HG03457 (cell line): ENCODE measurements around the gene MUC22.

ENCODE experiments used
- ATAC-seq: cut with Tn5 transposase; IDR thresholded peaks from one replicate; pipeline ENCODE4 v1.9.1; 2021; ENCODE audit warnings: moderate number of reproducible peaks; ENCODE audit not compliant: unreplicated experiment

The MUC22 gene

DNA sequence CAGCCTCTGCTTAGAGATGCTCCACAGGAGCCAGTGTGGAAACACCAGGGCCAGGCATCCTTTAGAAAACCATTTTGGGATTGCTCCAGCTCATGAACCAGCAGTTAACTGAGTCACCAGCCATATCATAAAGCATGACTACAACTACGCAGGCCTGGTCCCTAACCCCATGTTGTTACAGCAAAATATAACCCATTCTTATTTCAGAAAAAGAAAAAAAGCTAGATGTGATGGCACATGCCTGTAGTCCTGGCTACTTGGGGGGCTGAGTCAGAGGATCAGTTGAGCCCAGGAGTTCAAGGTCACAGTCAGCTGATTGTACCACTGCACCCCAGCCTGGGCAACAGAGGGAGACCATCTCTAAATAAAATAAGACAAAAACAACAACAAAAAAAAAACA lies 65.3 kb downstream of the MUC22 start:
- no peak for ATAC-seq

DNA sequence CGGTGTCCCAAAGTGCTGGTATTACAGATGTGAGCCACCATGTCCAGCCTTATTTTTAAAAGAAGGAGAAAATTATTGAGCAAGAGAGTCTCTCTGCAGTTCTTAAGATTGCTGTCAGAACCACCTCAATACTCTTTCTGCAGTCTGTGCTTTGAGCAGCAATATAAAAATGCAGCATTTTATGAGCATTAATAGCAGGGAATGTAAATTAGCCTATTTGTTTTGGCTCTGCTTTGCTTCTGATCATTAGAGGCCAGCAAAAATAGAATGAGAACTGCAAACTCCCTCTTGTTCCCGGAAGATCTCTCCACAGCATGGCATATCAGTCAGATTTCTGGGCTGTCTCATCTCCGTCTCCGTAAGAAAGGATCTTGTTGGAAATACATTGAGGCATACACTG lies 66.3 kb downstream of the MUC22 start:
- no peak for ATAC-seq

GRCh38 chr6:31079656-31080261 lies 69.5 kb downstream of the MUC22 start:
- no peak for ATAC-seq

GRCh38 chr6:31081872-31082271 lies 71.6 kb downstream of the MUC22 start:
- no peak for ATAC-seq

- ATAC-seq: no peak
These were observed 73.6 kb downstream of the MUC22 start for GRCh38 chr6:31083742-31084354.
